G401.6 (cell line): ENCODE measurements around the gene MARCO.
"Not testable (repeated sequence)": the region's sequence is repeated elsewhere in the genome, so short reads cannot be mapped to it uniquely, and the experiment has no call there.

Source experiments
- FAIRE-seq: peaks from 2 replicates; lab custom pipeline; 2012; peaks lifted over from hg19 to GRCh38; lab: Jason Lieb, UNC

The MARCO gene

GRCh38 chr2:118932949-118933348 is 9.0 kb upstream of the MARCO start:
- FAIRE-seq: no peak

GRCh38 chr2:118936306-118936705 is 5.7 kb upstream of the MARCO start:
- FAIRE-seq: no peak

- FAIRE-seq: no peak
Observed at GRCh38 chr2:118936936-118937335, 5.1 kb upstream of the MARCO start.

- FAIRE-seq: no peak
Observed at GRCh38 chr2:118937817-118938216, 4.2 kb upstream of the MARCO start.

- FAIRE-seq: no peak
Observed at GRCh38 chr2:118939994-118940393, 2.0 kb upstream of the MARCO start.

GRCh38 chr2:118940486-118941120 is 1.4 kb upstream of the MARCO start:
- FAIRE-seq: no peak

GRCh38 chr2:118943286-118943685 is 1.3 kb downstream of the MARCO start:
- no peak for FAIRE-seq

GRCh38 chr2:118945881-118946280 is 3.9 kb downstream of the MARCO start:
- no peak for FAIRE-seq

- not testable (repeated sequence) for FAIRE-seq
Observed at GRCh38 chr2:118948266-118948665, 6.3 kb downstream of the MARCO start.

- FAIRE-seq: no peak
Observed at GRCh38 chr2:118954297-118955060, 12.5 kb downstream of the MARCO start.

GRCh38 chr2:118965737-118966136 is 23.7 kb downstream of the MARCO start:
- no peak for FAIRE-seq

- FAIRE-seq: no peak
Observed at GRCh38 chr2:118967124-118967880, 25.3 kb downstream of the MARCO start.

- FAIRE-seq: no peak
Observed at GRCh38 chr2:118968042-118968441, 26.0 kb downstream of the MARCO start.

GRCh38 chr2:118968961-118969733 is 27.2 kb downstream of the MARCO start:
- FAIRE-seq: no peak

GRCh38 chr2:118969734-118970395 is 27.9 kb downstream of the MARCO start:
- FAIRE-seq: no peak

- no peak for FAIRE-seq
Observed at GRCh38 chr2:118970396-118971135, 28.6 kb downstream of the MARCO start.

GRCh38 chr2:118971245-118972122 is 29.5 kb downstream of the MARCO start:
- no peak for FAIRE-seq

- no peak for FAIRE-seq
Observed at GRCh38 chr2:118973542-118973951, 31.6 kb downstream of the MARCO start.

GRCh38 chr2:118974103-118974993 is 32.4 kb downstream of the MARCO start:
- FAIRE-seq: no peak
